GM19372 (cell line): Measurements from ENCODE around the gene SH3TC1.

Experiments used
- ATAC-seq: cut with Tn5 transposase; IDR thresholded peaks from one replicate; pipeline ENCODE4 v1.9.1; 2021; ENCODE audit warnings: mild to moderate bottlenecking, low read depth, moderate library complexity; ENCODE audit not compliant: unreplicated experiment

The SH3TC1 gene

GRCh38 chr4:8283631-8284121 lies 84.6 kb downstream of the SH3TC1 start:
- no peak for ATAC-seq

GRCh38 chr4:8284391-8284790 lies 85.3 kb downstream of the SH3TC1 start:
- no peak for ATAC-seq

GRCh38 chr4:8285143-8285975 lies 86.3 kb downstream of the SH3TC1 start:
- no peak for ATAC-seq

- ATAC-seq, result no peak
These were observed 87.1 kb downstream of the SH3TC1 start for GRCh38 chr4:8285976-8286718.

GRCh38 chr4:8286719-8287342 lies 87.7 kb downstream of the SH3TC1 start:
- ATAC-seq, result no peak

GRCh38 chr4:8287343-8288280 lies 88.5 kb downstream of the SH3TC1 start:
- no peak for ATAC-seq

GRCh38 chr4:8289151-8289750 lies 90.2 kb downstream of the SH3TC1 start:
- no peak for ATAC-seq

GRCh38 chr4:8289956-8290700 lies 91.0 kb downstream of the SH3TC1 start:
- ATAC-seq, result no peak

GRCh38 chr4:8290701-8290970 lies 91.5 kb downstream of the SH3TC1 start:
- no peak for ATAC-seq
